ENCODE data around the gene SLC22A6. TPM values are rescaled to one million over a fixed set of nuclear protein-coding genes. Genes with fewer than 3 reads are reported as not detected.

The SLC22A6 gene
- total RNA-seq, 1 donor from 2014 or later: not detected

- Mint-ChIP-seq H3K4me3 (no peak overlapping the region), H3K27ac (no peak overlapping the region), H3K27me3 (peaks cover 45% of the 10 kb centered on the region), H3K36me3 (ENCODE audit: low read depth) (no peaks in the 10 kb centered on the region), H3K4me1 (no peaks in the 10 kb centered on the region), H3K9me3 (no peaks in the 10 kb centered on the region)
- intact Hi-C loops (cut with micrococcal nuclease): no loop called here
- DNase-seq: no peak
Measured at GRCh38 chr11:62931499-62932278, 53.1 kb downstream of the SLC22A6 start.

- no peaks in the 10 kb centered on the region for H3K36me3 Mint-ChIP-seq (ENCODE audit: low read depth)
- peaks cover 53% of the 10 kb centered on the region for H3K27me3 Mint-ChIP-seq
- H3K27ac Mint-ChIP-seq: no peak overlapping the region
- DNase-seq: no peak
- no peak overlapping the region for H3K4me3 Mint-ChIP-seq
- intact Hi-C loops (cut with micrococcal nuclease): no loop called here
- H3K4me1 Mint-ChIP-seq: peaks cover 2% of the 10 kb centered on the region
- no peaks in the 10 kb centered on the region for H3K9me3 Mint-ChIP-seq
Measured at GRCh38 chr11:62930666-62931065, 54.1 kb downstream of the SLC22A6 start.

GRCh38 chr11:62930157-62930556, 54.6 kb downstream of the SLC22A6 start:
- Mint-ChIP-seq H3K27ac (no peak overlapping the region), H3K27me3 (peaks cover 58% of the 10 kb centered on the region)
- intact Hi-C loops (cut with micrococcal nuclease): no loop called here

GRCh38 chr11:62928011-62928410, 56.8 kb downstream of the SLC22A6 start:
- no peaks in the 10 kb centered on the region for H3K36me3 Mint-ChIP-seq (ENCODE audit: low read depth)
- H3K27ac Mint-ChIP-seq: no peak overlapping the region
- DNase-seq: no peak
- no peak overlapping the region for H3K4me3 Mint-ChIP-seq
- H3K4me1 Mint-ChIP-seq: peaks cover 11% of the 10 kb centered on the region
- peaks cover 72% of the 10 kb centered on the region for H3K27me3 Mint-ChIP-seq
- intact Hi-C loops (cut with micrococcal nuclease): no loop called here
- H3K9me3 Mint-ChIP-seq: no peaks in the 10 kb centered on the region

More at GRCh38 chr11:62930157-62930556, 54.6 kb downstream of the SLC22A6 start:
- H3K36me3 Mint-ChIP-seq (ENCODE audit: low read depth): no peaks in the 10 kb centered on the region
- no peak overlapping the region for H3K4me3 Mint-ChIP-seq
- no peaks in the 10 kb centered on the region for H3K9me3 Mint-ChIP-seq
- DNase-seq: no peak
- H3K4me1 Mint-ChIP-seq: peaks cover 6% of the 10 kb centered on the region

GRCh38 chr11:62926680-62927455, 57.9 kb downstream of the SLC22A6 start:
- DNase-seq: no peak
- Mint-ChIP-seq H3K4me1 (peaks cover 14% of the 10 kb centered on the region), H3K27me3 (peaks cover 77% of the 10 kb centered on the region), H3K4me3 (no peak overlapping the region), H3K9me3 (no peaks in the 10 kb centered on the region), H3K27ac (no peak overlapping the region), H3K36me3 (ENCODE audit: low read depth) (no peaks in the 10 kb centered on the region)
- intact Hi-C loops (cut with micrococcal nuclease): no loop called here

Other genes with a start within 250 kb of the SLC22A6 start
- 7.5 and 11.1 TPM in 2 replicates for gene ZBTB3, start 230.8 kb downstream of the SLC22A6 start, total RNA-seq
- 138 and 155 TPM in 2 replicates for gene POLR2G, start 223.4 kb downstream of the SLC22A6 start, total RNA-seq
- gene TAF6L, start 213.6 kb downstream of the SLC22A6 start, total RNA-seq: 20.1 and 20.2 TPM in 2 replicates
- gene TMEM179B, start 197.6 kb downstream of the SLC22A6 start, total RNA-seq: 32.9 and 36.3 TPM in 2 replicates
- gene TMEM223, start 193.0 kb downstream of the SLC22A6 start, total RNA-seq: 15.0 and 16.5 TPM in 2 replicates
- 133 and 147 TPM in 2 replicates for gene NXF1, start 179.5 kb downstream of the SLC22A6 start, total RNA-seq
- gene STX5, start 152.9 kb downstream of the SLC22A6 start, total RNA-seq: 28.1 and 33.5 TPM in 2 replicates
- gene TEX54, start 152.1 kb downstream of the SLC22A6 start, total RNA-seq: 0.79 and 2.0 TPM in 2 replicates
- gene WDR74, start 145.4 kb downstream of the SLC22A6 start, total RNA-seq: 145 and 153 TPM in 2 replicates
- 364 and 379 TPM in 2 replicates for gene SLC3A2, start 104.1 kb downstream of the SLC22A6 start, total RNA-seq
- not detected in 2 replicates for gene CHRM1, start 63.6 kb downstream of the SLC22A6 start, total RNA-seq
- not detected in 2 replicates for gene SLC22A8, start 30.9 kb upstream of the SLC22A6 start, total RNA-seq
- not detected in 2 replicates for gene SLC22A24, start 159.3 kb upstream of the SLC22A6 start, total RNA-seq